GM18907 (cell line): ENCODE data around the gene KCNRG.
"Not testable (repeated sequence)": the region's sequence is repeated elsewhere in the genome, so short reads cannot be mapped to it uniquely, and the experiment has no call there.

Experiments
- ATAC-seq: cut with Tn5 transposase; IDR thresholded peaks from one replicate; pipeline ENCODE4 v1.9.1; 2021; ENCODE audit warnings: mild to moderate bottlenecking, moderate library complexity; ENCODE audit not compliant: unreplicated experiment

KCNRG gene

GRCh38 chr13:50006426-50007135 lies 8.7 kb upstream of the KCNRG start:
- no peak for ATAC-seq

- ATAC-seq, result no peak
These were observed 3.8 kb upstream of the KCNRG start for GRCh38 chr13:50011461-50011860.

GRCh38 chr13:50012396-50013169 lies 2.7 kb upstream of the KCNRG start:
- ATAC-seq, result no peak

- ATAC-seq, result no peak
These were observed 858 bp upstream of the KCNRG start for GRCh38 chr13:50014386-50014785.

GRCh38 chr13:50015750-50016149 lies 506 bp downstream of the KCNRG start:
- no peak for ATAC-seq

GRCh38 chr13:50016444-50016843 lies 1.2 kb downstream of the KCNRG start:
- ATAC-seq, result no peak

- ATAC-seq, result no peak
These were observed 2.6 kb downstream of the KCNRG start for GRCh38 chr13:50017819-50018218.

- ATAC-seq, result no peak
These were observed 10.2 kb downstream of the KCNRG start for GRCh38 chr13:50025436-50025835.

- ATAC-seq, result peak; percentile 99
These were observed 11.7 kb downstream of the KCNRG start for GRCh38 chr13:50026788-50027473.

GRCh38 chr13:50030315-50030714 lies 15.1 kb downstream of the KCNRG start:
- no peak for ATAC-seq

GRCh38 chr13:50033725-50034124 lies 18.5 kb downstream of the KCNRG start:
- no peak for ATAC-seq

- no peak for ATAC-seq
These were observed 22.5 kb downstream of the KCNRG start for GRCh38 chr13:50037788-50038187.

GRCh38 chr13:50038266-50038665 lies 23.0 kb downstream of the KCNRG start:
- ATAC-seq, result no peak

- no peak for ATAC-seq
These were observed 37.2 kb downstream of the KCNRG start for GRCh38 chr13:50052478-50052877.

- ATAC-seq, result no peak
These were observed 38.6 kb downstream of the KCNRG start for GRCh38 chr13:50053844-50054243.

- ATAC-seq, result no peak
These were observed 40.2 kb downstream of the KCNRG start for GRCh38 chr13:50055454-50055853.

GRCh38 chr13:50060718-50061117 lies 45.5 kb downstream of the KCNRG start:
- ATAC-seq, result no peak

GRCh38 chr13:50062336-50062735 lies 47.1 kb downstream of the KCNRG start:
- not testable (repeated sequence) for ATAC-seq

- ATAC-seq, result no peak
These were observed 50.5 kb downstream of the KCNRG start for GRCh38 chr13:50065712-50066111.

- no peak for ATAC-seq
These were observed 53.3 kb downstream of the KCNRG start for GRCh38 chr13:50068508-50068907.

GRCh38 chr13:50069261-50069660 lies 54.0 kb downstream of the KCNRG start:
- ATAC-seq, result no peak

- ATAC-seq, result no peak
These were observed 54.9 kb downstream of the KCNRG start for GRCh38 chr13:50070186-50070585.
